Subcutaneous abdominal adipose tissue (tissue), 5 donors: Measurements from ENCODE around the gene MAP2.

Experiments
- H3K27ac ChIP-seq: one replicate; pipeline ENCODE4 v1.7.0; 2013; ENCODE audit warnings: low read depth, mild to moderate bottlenecking, inconsistent platforms, low read length, moderate library complexity
- H3K27me3 ChIP-seq, 5 donors: one replicate each; pipeline ENCODE4 v1.7.0; 2013; ENCODE audit warnings: low read length in 5 of 5, inconsistent platforms in 1 of 5; ENCODE audit not compliant: control insufficient read depth in 5 of 5, insufficient read depth in 4 of 5
- H3K36me3 ChIP-seq, 5 donors: one replicate each; pipeline ENCODE4 v1.7.0; 2013; ENCODE audit warnings: low read length in 5 of 5; ENCODE audit not compliant: control insufficient read depth in 5 of 5, insufficient read depth in 5 of 5
- H3K4me1 ChIP-seq, 5 donors: one replicate each; pipeline ENCODE4 v1.7.0; 2013; ENCODE audit warnings: low read length in 5 of 5, mild to moderate bottlenecking in 3 of 5, moderate library complexity in 1 of 5; ENCODE audit not compliant: control insufficient read depth in 5 of 5, insufficient read depth in 5 of 5
- H3K4me3 ChIP-seq, 5 donors: one replicate each; pipeline ENCODE4 v1.7.0; 2013; ENCODE audit warnings: low read length in 5 of 5, low read depth in 1 of 5
- H3K9ac ChIP-seq, 5 donors: one replicate each; pipeline ENCODE4 v1.7.0; 2013; ENCODE audit warnings: low read length in 5 of 5, mild to moderate bottlenecking in 4 of 5, moderate library complexity in 3 of 5
- H3K9me3 ChIP-seq, 5 donors: one replicate each; pipeline ENCODE4 v1.7.0; 2013; ENCODE audit warnings: low read length in 5 of 5; ENCODE audit not compliant: control insufficient read depth in 5 of 5
- donor health status: healthy.
- donor health status: healthy.
- donor health status: healthy.
- donor health status: healthy.
- donor health status: healthy.

The MAP2 gene

GRCh38 chr2:209523041-209523740 lies 99.3 kb downstream of the MAP2 start:
- H3K4me1 ChIP-seq = peaks cover 0 to 22% (median 14%) of the 10 kb centered on the region in 5 donors
- H3K36me3 ChIP-seq = no peaks in the 10 kb centered on the region
- H3K4me3 ChIP-seq = no peak overlapping the region
- H3K9ac ChIP-seq = no peak overlapping the region
- H3K27ac ChIP-seq = no peak overlapping the region
- no peaks in the 10 kb centered on the region for H3K27me3 ChIP-seq
- H3K9me3 ChIP-seq = no peaks in the 10 kb centered on the region

- H3K27ac ChIP-seq = no peak overlapping the region
- H3K4me1 ChIP-seq = peaks cover 0 to 22% (median 14%) of the 10 kb centered on the region in 5 donors
Measured at GRCh38 chr2:209523867-209524266, 100.0 kb downstream of the MAP2 start.

GRCh38 chr2:209525331-209525730 lies 101.5 kb downstream of the MAP2 start:
- no peak overlapping the region for H3K4me3 ChIP-seq
- peaks cover 0 to 22% (median 14%) of the 10 kb centered on the region in 5 donors for H3K4me1 ChIP-seq
- no peaks in the 10 kb centered on the region for H3K27me3 ChIP-seq
- no peak overlapping the region for H3K9ac ChIP-seq
- no peaks in the 10 kb centered on the region for H3K9me3 ChIP-seq
- H3K36me3 ChIP-seq = no peaks in the 10 kb centered on the region
- peak overlapping the region; percentile 48 for H3K27ac ChIP-seq

More at GRCh38 chr2:209523867-209524266, 100.0 kb downstream of the MAP2 start:
- H3K9ac ChIP-seq = no peak overlapping the region
- no peaks in the 10 kb centered on the region for H3K36me3 ChIP-seq
- H3K9me3 ChIP-seq = no peaks in the 10 kb centered on the region
- H3K4me3 ChIP-seq = no peak overlapping the region
- H3K27me3 ChIP-seq = no peaks in the 10 kb centered on the region

- peaks cover 0 to 22% (median 14%) of the 10 kb centered on the region in 5 donors for H3K4me1 ChIP-seq
- H3K9me3 ChIP-seq = no peaks in the 10 kb centered on the region
Measured at GRCh38 chr2:209525834-209526281, 102.0 kb downstream of the MAP2 start.

GRCh38 chr2:209526561-209526960 lies 102.7 kb downstream of the MAP2 start:
- Histone ChIP-seq H3K9ac (peak overlapping the region in 2 of 5 donors; percentile 28 to 32), H3K4me3 (peak overlapping the region in 4 of 5 donors; percentile 28 to 41 (median 34))

More at GRCh38 chr2:209525834-209526281, 102.0 kb downstream of the MAP2 start:
- peak overlapping the region in 2 of 5 donors; percentile 32 to 51 for H3K9ac ChIP-seq
- peak overlapping the region; percentile 48 for H3K27ac ChIP-seq
- no peaks in the 10 kb centered on the region for H3K36me3 ChIP-seq
- no peaks in the 10 kb centered on the region for H3K27me3 ChIP-seq
- H3K4me3 ChIP-seq = peak overlapping the region in 3 of 5 donors; percentile 28 to 41 (median 32)

GRCh38 chr2:209529579-209529978 lies 105.7 kb downstream of the MAP2 start:
- H3K4me1 ChIP-seq = peaks cover 0 to 22% (median 14%) of the 10 kb centered on the region in 5 donors
- no peaks in the 10 kb centered on the region for H3K27me3 ChIP-seq
- H3K9ac ChIP-seq = no peak overlapping the region
- H3K27ac ChIP-seq = no peak overlapping the region
- H3K4me3 ChIP-seq = no peak overlapping the region
- no peaks in the 10 kb centered on the region for H3K36me3 ChIP-seq
- H3K9me3 ChIP-seq = no peaks in the 10 kb centered on the region

More at GRCh38 chr2:209526561-209526960, 102.7 kb downstream of the MAP2 start:
- Histone ChIP-seq H3K4me1 (peaks cover 0 to 22% (median 14%) of the 10 kb centered on the region in 5 donors), H3K27ac (peak overlapping the region; percentile 48), H3K36me3 (no peaks in the 10 kb centered on the region), H3K27me3 (no peaks in the 10 kb centered on the region), H3K9me3 (no peaks in the 10 kb centered on the region)

- H3K9me3 ChIP-seq = no peaks in the 10 kb centered on the region
- H3K27ac ChIP-seq = no peak overlapping the region
- H3K9ac ChIP-seq = no peak overlapping the region
- no peak overlapping the region for H3K4me3 ChIP-seq
- H3K36me3 ChIP-seq = no peaks in the 10 kb centered on the region
- no peaks in the 10 kb centered on the region for H3K27me3 ChIP-seq
- peaks cover 0 to 4% (median 0%) of the 10 kb centered on the region in 5 donors for H3K4me1 ChIP-seq
Measured at GRCh38 chr2:209532321-209532720, 108.5 kb downstream of the MAP2 start.

GRCh38 chr2:209533391-209533790 lies 109.5 kb downstream of the MAP2 start:
- H3K27ac ChIP-seq = no peak overlapping the region
- no peaks in the 10 kb centered on the region for H3K36me3 ChIP-seq
- H3K4me3 ChIP-seq = no peak overlapping the region
- H3K4me1 ChIP-seq = no peaks in the 10 kb centered on the region
- no peaks in the 10 kb centered on the region for H3K9me3 ChIP-seq
- H3K9ac ChIP-seq = no peak overlapping the region
- H3K27me3 ChIP-seq = no peaks in the 10 kb centered on the region

GRCh38 chr2:209534228-209534627 lies 110.4 kb downstream of the MAP2 start:
- H3K4me1 ChIP-seq = no peaks in the 10 kb centered on the region
- no peak overlapping the region for H3K4me3 ChIP-seq
- no peaks in the 10 kb centered on the region for H3K36me3 ChIP-seq
- no peak overlapping the region for H3K9ac ChIP-seq
- H3K27ac ChIP-seq = no peak overlapping the region
- no peaks in the 10 kb centered on the region for H3K27me3 ChIP-seq
- H3K9me3 ChIP-seq = no peaks in the 10 kb centered on the region

- H3K27me3 ChIP-seq = no peaks in the 10 kb centered on the region
Measured at GRCh38 chr2:209536363-209536762, 112.5 kb downstream of the MAP2 start.

More at GRCh38 chr2:209536363-209536762, 112.5 kb downstream of the MAP2 start:
- Histone ChIP-seq H3K36me3 (no peaks in the 10 kb centered on the region), H3K9me3 (no peaks in the 10 kb centered on the region), H3K4me3 (no peak overlapping the region), H3K4me1 (no peaks in the 10 kb centered on the region), H3K27ac (no peak overlapping the region), H3K9ac (no peak overlapping the region)
